Aorta (tissue), 5 donors: ENCODE results near the gene RIMBP3C. TPM values are rescaled to one million over a fixed set of nuclear protein-coding genes. Genes with fewer than 3 reads are reported as not detected.
"Not testable (repeated sequence)": the region's sequence is repeated elsewhere in the genome, so short reads cannot be mapped to it uniquely, and the experiment has no call there.

Source experiments
- ATAC-seq: fragments of 200-7000 bp; cut with Tn5 transposase; one replicate; pipeline ENCODE4 v1.9.1; 2022; ENCODE audit warnings: moderate library complexity; ENCODE audit not compliant: low FRiP score
- DNase-seq, 2 donors: peaks; one replicate each; pipeline ENCODE4 v3.0.0-alpha.2; 2020
- H3K27ac ChIP-seq, 2 donors: one replicate each; pipeline ENCODE4 v1.5.1; 2013; ENCODE audit warnings: low read length in 2 of 2, mild to moderate bottlenecking in 2 of 2, moderate library complexity in 2 of 2, control low read depth in 1 of 2, inconsistent platforms in 1 of 2, low read depth in 1 of 2
- H3K27me3 ChIP-seq, 2 donors: one replicate each; pipeline ENCODE4 v1.6.1; 2013; ENCODE audit warnings: control low read depth in 1 of 2, low read length in 1 of 2, mild to moderate bottlenecking in 1 of 2, moderate library complexity in 1 of 2; ENCODE audit not compliant: insufficient read depth in 2 of 2, control insufficient read depth in 1 of 2
- H3K36me3 ChIP-seq, 2 donors: one replicate each; pipeline ENCODE4 v1.6.1; 2013; ENCODE audit warnings: control low read depth in 1 of 2, low read length in 1 of 2, mild to moderate bottlenecking in 1 of 2; ENCODE audit not compliant: insufficient read depth in 2 of 2, control insufficient read depth in 1 of 2
- H3K4me1 ChIP-seq, 2 donors: one replicate each; pipeline ENCODE4 v1.6.1; 2013; ENCODE audit warnings: low read length in 2 of 2, control low read depth in 1 of 2, mild to moderate bottlenecking in 1 of 2, moderate library complexity in 1 of 2; ENCODE audit not compliant: insufficient read depth in 2 of 2, control insufficient read depth in 1 of 2
- H3K4me3 ChIP-seq, 2 donors: one replicate each; pipeline ENCODE4 v1.5.1; 2013; ENCODE audit warnings: low read length in 2 of 2, control low read depth in 1 of 2, mild to moderate bottlenecking in 1 of 2
- H3K9me3 ChIP-seq: one replicate; pipeline ENCODE4 v1.6.1; 2013; ENCODE audit warnings: mild to moderate bottlenecking, low read length; ENCODE audit not compliant: control insufficient read depth
- WGBS, 2 donors: extraction: QIAGEN DNeasy Blood & Tissue Kit; methylation state at CpG; one replicate each; pipeline ENCODE4 v1.1.7; 2013; 5-methylcytosine and 5-hydroxymethylcytosine counted together
- intact Hi-C, 2 donors: fragments of 100-400 bp; cut with DNase I; formaldehyde crosslinking; loops; one replicate each; pipeline versions ENCODE4 v1.14.2 to v1.15.0; 2022
- polyA plus RNA-seq, 2 donors: library from polyadenylated mRNA; stranded (reverse); fragments of 200-250 nt; gene quantifications; one replicate each; pipeline ENCODE4 v1.2.3, GENCODE V29; 2013
- total RNA-seq, 2 donors: library from RNA; stranded (reverse); fragmentation: NEBNext Ultra II Directional; extraction: Animal tissue kit (Norgen Biotek cat#: 25700); gene quantifications; one replicate each; pipeline ENCODE4 v1.2.1, GENCODE V29; 2021
- donor health status: healthy with polysubstance abuse.
- donor health status: Bipolar disorder and iron deficiency.
- donor health status: DM: no; HTN: no; CAD: no.
- donor health status: DM: no; HTN: no; CAD: no.
- donor health status: DM: yes; HTN: yes; CAD: no.

The RIMBP3C gene
- total and polyA plus RNA-seq, 4 donors = 0.32 TPM; not detected in 3

DNA sequence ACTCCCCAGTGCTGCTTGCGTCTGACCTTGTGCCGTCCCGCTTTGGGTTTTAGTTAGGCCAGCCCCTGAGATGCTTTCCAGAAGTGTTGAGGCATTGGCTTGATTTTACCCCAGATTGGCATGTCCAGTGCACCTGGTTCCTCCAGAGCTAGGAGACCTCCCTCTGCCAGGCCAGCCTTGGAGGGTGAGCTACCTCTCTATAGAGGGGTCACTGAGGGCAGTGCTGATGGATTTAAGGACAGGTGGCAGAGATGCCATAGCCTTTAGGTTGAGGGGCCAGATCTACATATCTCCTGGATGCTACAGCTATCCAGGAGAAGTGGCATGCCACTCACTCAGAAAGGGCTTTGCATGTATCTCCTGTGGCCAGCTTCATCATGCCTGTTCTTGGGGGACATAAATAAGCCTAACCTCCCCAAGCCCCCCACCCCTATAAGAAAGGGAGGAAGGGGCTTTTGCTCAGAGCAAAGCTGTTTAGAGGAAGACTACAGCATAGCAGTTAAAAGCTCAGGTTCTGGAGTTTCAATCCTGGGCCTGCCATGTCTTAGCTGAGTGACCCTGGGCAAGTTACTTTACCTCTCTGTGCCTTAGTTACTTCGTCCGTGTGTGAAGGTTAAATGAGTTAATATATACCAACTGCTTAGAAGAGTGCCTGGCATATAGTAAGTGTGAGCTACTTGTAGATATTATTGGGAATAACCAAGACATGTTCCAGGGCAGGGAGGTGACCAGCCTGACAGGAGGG is 22.7 kb upstream of the RIMBP3C start:
- no peak for ATAC-seq
- no peaks in the 10 kb centered on the region for H3K27me3 ChIP-seq
- DNase-seq = no peak
- peaks cover 0 to 2% of the 10 kb centered on the region in 2 donors for H3K36me3 ChIP-seq
- H3K4me3 ChIP-seq = no peak overlapping the region
- no peak overlapping the region for H3K27ac ChIP-seq
- H3K4me1 ChIP-seq = peaks cover 0 to 3% of the 10 kb centered on the region in 2 donors
- 74 to 76% methylated on average over 5 of the region's 5 CpGs for WGBS, 2 donors
- intact Hi-C loops = loop anchor here in 1 of 2 donors (2.0 kb wide), 1 partner anchor 55 kb away; no protein-coding TSS in a partner anchor
- H3K9me3 ChIP-seq = no peaks in the 10 kb centered on the region

DNA sequence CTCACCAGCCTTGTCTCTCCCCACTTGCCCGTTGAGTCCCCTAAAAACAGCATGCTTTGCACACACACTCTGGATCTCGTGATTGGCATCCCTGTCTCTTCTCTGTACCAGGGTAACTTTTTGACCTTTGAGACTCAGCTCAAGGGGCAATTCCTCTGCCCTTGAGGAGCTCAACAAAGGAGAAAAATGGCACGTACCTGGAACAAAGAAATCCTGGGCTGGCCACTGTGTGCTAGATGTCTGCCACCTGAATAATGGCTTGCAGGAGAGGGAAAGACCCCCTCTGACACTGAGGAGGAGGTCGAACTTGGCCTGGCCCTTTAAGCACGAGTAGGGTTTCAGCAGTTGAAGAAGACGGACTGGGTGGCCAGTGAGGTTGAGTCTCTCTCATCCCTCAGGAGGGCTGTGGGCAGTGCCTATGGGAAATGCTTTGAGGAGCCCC is 22.1 kb upstream of the RIMBP3C start:
- H3K9me3 ChIP-seq = no peaks in the 10 kb centered on the region
- 60 to 63% methylated on average over 6 of the region's 6 CpGs for WGBS, 2 donors
- peaks cover 0 to 3% of the 10 kb centered on the region in 2 donors for H3K4me1 ChIP-seq
- no peak overlapping the region for H3K27ac ChIP-seq
- no peak for DNase-seq
- peaks cover 0 to 2% of the 10 kb centered on the region in 2 donors for H3K36me3 ChIP-seq
- H3K27me3 ChIP-seq = no peaks in the 10 kb centered on the region
- ATAC-seq = no peak
- intact Hi-C loops = no loop called here
- H3K4me3 ChIP-seq = no peak overlapping the region

DNA sequence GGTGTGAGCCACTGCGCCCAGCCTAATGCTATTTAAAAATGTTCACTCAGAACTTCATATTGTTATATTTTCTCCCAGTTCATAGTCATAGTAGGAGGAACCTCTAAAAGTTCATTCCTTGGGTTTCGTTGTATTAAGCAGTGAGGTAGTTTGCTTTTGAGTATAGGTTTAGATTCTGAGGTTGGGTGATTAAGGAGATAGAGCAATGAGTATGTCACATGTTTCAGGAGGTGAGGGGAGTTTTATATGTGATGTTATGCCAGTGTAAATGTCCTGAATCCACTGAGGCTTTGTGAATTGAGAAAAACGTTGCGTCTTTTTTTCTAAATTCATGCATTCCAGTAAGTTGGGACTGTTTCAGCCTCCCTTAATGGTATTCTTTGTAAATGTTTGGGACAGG is 20.4 kb upstream of the RIMBP3C start:
- DNase-seq (no peak), ATAC-seq (no peak)
- no peak overlapping the region for H3K4me3 ChIP-seq
- H3K9me3 ChIP-seq = no peaks in the 10 kb centered on the region
- peaks cover 0 to 2% of the 10 kb centered on the region in 2 donors for H3K36me3 ChIP-seq
- no peak overlapping the region for H3K27ac ChIP-seq
- no peaks in the 10 kb centered on the region for H3K27me3 ChIP-seq
- intact Hi-C loops = no loop called here
- 87 to 88% methylated on average over 4 of the region's 4 CpGs for WGBS, 2 donors
- H3K4me1 ChIP-seq = peaks cover 0 to 3% of the 10 kb centered on the region in 2 donors

DNA sequence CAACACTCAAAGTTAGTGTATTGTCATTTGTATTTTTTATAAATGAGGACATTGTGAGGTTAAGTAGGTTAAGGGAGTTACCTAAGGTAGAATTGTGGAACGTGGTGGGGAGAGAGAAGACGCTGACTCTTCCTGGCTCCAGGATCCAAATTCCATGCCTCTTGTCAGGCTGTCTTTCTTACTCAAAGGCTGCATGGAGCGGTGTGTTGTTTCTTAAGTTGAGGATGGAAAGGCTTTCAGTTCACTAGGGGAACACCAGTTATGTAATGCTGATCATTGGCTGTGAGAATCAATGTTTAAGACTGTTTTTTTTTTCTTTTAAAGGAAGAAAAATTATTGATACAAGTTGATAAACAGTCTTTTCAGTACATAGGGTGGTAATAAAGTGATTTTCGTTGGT is 19.1 kb upstream of the RIMBP3C start:
- DNase-seq (no peak), ATAC-seq (no peak)
- Histone ChIP-seq H3K9me3 (no peaks in the 10 kb centered on the region), H3K4me3 (no peak overlapping the region), H3K27me3 (no peaks in the 10 kb centered on the region), H3K27ac (no peak overlapping the region), H3K4me1 (peaks cover 0 to 3% of the 10 kb centered on the region in 2 donors), H3K36me3 (peaks cover 0 to 2% of the 10 kb centered on the region in 2 donors)
- 57 to 60% methylated on average over 4 of the region's 4 CpGs for WGBS, 2 donors
- intact Hi-C loops = no loop called here

DNA sequence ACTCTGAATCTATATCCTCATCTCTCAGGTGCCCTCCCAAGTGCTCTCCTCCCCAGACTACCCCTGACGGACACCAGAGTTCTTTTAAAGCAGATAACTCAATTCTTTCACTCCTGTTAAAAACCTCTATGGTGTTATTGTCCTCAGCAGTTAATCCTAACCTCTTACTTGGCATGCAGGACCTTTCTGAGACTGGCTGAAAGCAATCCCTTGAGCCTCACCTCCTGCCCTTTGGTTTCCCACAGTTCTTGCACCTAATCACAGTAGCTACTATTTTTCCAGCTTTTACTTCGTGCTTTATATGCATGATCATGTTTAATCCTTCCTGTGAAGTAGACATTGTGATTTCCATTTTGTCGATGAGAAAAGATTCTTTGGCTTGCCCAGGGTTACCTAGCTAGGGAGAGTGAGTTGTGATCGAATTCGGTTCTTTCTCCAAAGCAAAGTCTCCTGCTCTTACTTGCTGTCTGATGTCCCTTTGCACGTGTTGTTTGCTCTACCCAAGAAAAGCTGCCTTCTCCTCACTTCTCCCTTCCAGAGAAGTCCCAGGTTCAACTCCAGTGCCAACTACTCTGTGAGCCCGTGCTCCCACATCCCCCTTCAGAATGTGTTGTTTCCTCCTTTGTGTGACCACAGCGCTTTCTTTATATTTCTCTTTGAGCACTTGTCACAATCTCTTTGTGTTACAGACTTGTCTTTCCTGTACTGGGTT is 18.4 kb upstream of the RIMBP3C start:
- ATAC-seq (no peak), DNase-seq (no peak)
- H3K27me3 ChIP-seq = no peaks in the 10 kb centered on the region
- peaks cover 0 to 3% of the 10 kb centered on the region in 2 donors for H3K4me1 ChIP-seq
- 67 to 70% methylated on average over 8 of the region's 8 CpGs for WGBS, 2 donors
- H3K4me3 ChIP-seq = no peak overlapping the region
- H3K36me3 ChIP-seq = peaks cover 0 to 2% of the 10 kb centered on the region in 2 donors
- H3K27ac ChIP-seq = no peak overlapping the region
- H3K9me3 ChIP-seq = no peaks in the 10 kb centered on the region
- intact Hi-C loops = no loop called here

DNA sequence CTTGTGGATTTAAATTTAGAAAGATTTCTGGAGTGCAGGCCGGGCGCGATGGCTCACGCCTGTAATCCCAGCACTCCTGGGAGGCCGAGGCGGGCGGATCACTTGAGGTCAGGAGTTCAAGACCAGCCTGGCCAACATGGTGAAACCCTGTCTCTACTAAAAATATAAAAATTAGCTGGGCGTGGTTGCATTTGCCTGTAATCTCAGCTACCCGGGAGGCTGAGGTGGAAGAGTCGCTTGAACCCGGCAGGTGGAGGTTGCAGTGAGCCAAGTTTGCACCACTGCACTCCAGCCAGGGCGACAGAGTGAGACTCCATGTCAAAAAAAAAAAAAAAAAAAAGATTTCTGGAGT is 17.8 kb upstream of the RIMBP3C start:
- intact Hi-C loops, H3K4me1 ChIP-seq, H3K36me3 ChIP-seq, H3K27me3 ChIP-seq, DNase-seq, H3K9me3 ChIP-seq, ATAC-seq, H3K27ac ChIP-seq: not testable (repeated sequence)
- WGBS, 2 donors = 60 to 62% methylated on average over 12 of the region's 12 CpGs
- H3K4me3 ChIP-seq = peak overlapping the region in 1 of 2 donors; percentile 95

DNA sequence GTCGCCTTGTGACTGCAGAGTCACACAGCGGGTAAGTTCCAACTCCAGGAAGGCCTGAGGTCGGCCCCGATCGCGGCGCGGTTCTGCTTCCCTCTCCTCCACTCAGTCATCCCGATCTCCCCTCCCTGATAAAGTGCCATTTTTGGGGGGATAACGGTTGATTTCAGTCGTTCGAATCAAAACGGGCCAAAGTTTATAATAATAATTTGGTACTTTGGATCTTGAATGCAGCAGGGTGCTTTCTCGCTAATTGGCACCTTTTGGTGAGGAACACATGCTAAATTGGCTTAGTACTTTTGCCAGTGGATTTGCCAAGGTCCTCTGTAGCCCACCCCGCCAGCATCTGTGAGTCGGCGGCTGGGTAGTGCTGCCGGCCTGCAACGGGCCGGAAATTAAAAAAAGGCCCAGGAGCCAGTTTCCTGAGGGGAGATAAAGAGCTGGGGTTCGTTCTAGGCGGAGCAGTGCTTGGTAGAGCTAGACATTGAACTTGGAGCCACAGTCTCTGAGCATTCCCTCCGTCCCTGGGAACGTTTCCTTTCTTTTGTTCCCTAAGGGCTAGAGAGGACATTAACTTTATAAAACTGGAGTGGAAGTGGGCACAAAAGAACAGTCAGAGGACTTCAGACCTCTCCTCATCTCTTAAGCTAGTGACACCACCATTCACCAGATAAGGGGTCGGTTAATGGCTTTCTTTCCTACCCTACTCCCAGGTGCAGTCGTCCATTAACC is 17.2 kb upstream of the RIMBP3C start:
- Histone ChIP-seq H3K27me3 (no peaks in the 10 kb centered on the region), H3K36me3 (no peaks in the 10 kb centered on the region), H3K4me1 (no peaks in the 10 kb centered on the region), H3K4me3 (peak overlapping the region; percentile 95), H3K27ac (peak overlapping the region in 1 of 2 donors; percentile 89), H3K9me3 (no peaks in the 10 kb centered on the region)
- 1% methylated on average over 26 of the region's 26 CpGs for WGBS, 2 donors
- ATAC-seq = peak; percentile 27
- peak; percentile 56 to 78 for DNase-seq
- intact Hi-C loops = no loop called here

DNA sequence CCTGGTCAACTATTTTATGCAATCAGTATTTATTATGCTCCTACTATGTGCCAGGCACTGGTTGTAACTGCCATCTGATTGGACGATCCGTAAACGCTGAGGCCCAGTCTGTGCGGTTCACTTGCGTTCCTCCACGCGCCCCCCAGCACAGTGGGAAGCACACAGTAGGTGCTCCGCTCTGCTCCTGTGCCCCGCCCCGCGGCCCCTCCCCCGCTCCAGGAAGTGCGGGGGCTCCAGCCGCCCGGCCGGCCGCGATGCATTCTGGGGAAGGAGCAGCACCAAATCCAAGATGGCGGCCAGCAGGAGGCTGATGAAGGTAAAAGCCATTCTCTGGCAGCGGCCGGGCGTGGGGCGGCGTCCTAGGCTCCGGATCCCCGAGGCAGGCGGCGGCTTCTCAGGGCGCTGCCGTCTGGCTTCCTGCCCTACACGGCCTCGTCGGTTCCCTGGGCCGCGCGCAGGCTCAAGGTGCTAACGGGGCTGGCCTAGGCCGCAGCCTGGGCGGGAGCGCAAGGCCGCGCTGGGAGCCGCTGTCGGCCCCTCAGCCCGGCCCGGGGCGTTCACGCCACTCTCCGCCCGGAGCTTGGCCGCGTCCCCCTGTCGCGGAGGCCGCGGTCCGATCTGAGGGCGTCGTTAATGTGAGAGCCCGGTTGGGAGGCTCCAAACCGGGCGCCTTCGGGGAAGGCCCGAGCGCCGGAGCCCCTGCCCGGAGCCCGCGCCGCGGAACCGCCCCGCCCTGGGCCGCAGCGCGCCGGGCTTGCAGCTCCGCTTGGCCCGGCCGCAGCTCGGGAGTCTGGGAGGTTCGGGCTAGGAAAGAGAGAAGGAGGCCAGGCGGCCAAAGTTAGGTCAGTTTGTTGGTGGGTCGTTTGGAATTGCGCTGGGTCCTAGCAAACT is 16.4 kb upstream of the RIMBP3C start, which contains the start of gene UBE2L3:
Gene UBE2L3 (plus strand): TSS at position 259 of the 891 bp plus-strand sequence. CDS start 31 bp downstream, at position 290.
- peak within 1 kb of the TSS; percentile 95 for H3K4me3 ChIP-seq
- H3K27me3 ChIP-seq = no peaks in the 10 kb centered on the region
- no peaks in the 10 kb centered on the region for H3K9me3 ChIP-seq
- H3K4me1 ChIP-seq = no peaks in the 10 kb centered on the region
- ATAC-seq (peak; percentile 92), DNase-seq (peak; percentile 89 to 96)
- 0 to 1% methylated on average over 63 to 85 of the region's 85 CpGs for WGBS, 2 donors
- no peaks in the 10 kb centered on the region for H3K36me3 ChIP-seq
- peak within 1 kb of the TSS; percentile 31 to 89 for H3K27ac ChIP-seq
- intact Hi-C loops = no loop called here
